K562 (cell line): Measurements from ENCODE around the gene PGF. TPM values are rescaled to one million over a fixed set of nuclear protein-coding genes. Genes with fewer than 3 reads are reported as not detected.

Experiments
- BHLHE40 ChIP-seq: IDR thresholded peaks from 2 replicates; pipeline ENCODE4 v1.6.1; 2011; ENCODE audit warnings: low read length, improper control_type of control experiment
- CCAR2 ChIP-seq: fragments of 200-400 bp; formaldehyde crosslinking; IDR thresholded peaks from 2 replicates; pipeline ENCODE4 v1.6.1; 2017; ENCODE audit warnings: mild to moderate bottlenecking, low read depth, low read length
- CREBBP ChIP-seq: IDR thresholded peaks from one replicate; pipeline ENCODE4 v1.6.1; 2012; ENCODE audit warnings: low read depth, mild to moderate bottlenecking, control low read depth, inconsistent platforms, low read length
- ELF1 ChIP-seq: fragments of 200-800 bp; sonication (Bioruptor generic); IDR thresholded peaks from 2 replicates; pipeline ENCODE4 v1.6.1; 2016; ENCODE audit warnings: missing genetic modification characterization, missing compliant biosample characterization
- IFI16 ChIP-seq: fragments of 250-450 bp; sonication (Bioruptor Pico); IDR thresholded peaks from 2 replicates; pipeline ENCODE4 v2.1.2; 2022; ENCODE audit warnings: mild to moderate bottlenecking, inconsistent platforms
- NR2C1 ChIP-seq, 2 experiments: fragments of 450-650 bp; IDR thresholded peaks; 2 replicates each; pipeline ENCODE4 v1.6.1; 2017; ENCODE audit warnings: mild to moderate bottlenecking in 2 of 2, antibody characterized with exemption in 1 of 2, inconsistent platforms in 1 of 2, missing compliant biosample characterization in 1 of 2, missing genetic modification characterization in 1 of 2
- RB1 ChIP-seq: fragments of 450-650 bp; IDR thresholded peaks from 2 replicates; pipeline ENCODE4 v1.6.1; 2017; ENCODE audit warnings: low read depth, mild to moderate bottlenecking
- RNF219 ChIP-seq: fragments of 250-450 bp; sonication (Bioruptor Pico); IDR thresholded peaks from 2 replicates; pipeline ENCODE4 v1.5.0; 2022; ENCODE audit warnings: mild to moderate bottlenecking
- ZBTB8A ChIP-seq: fragments of 450-650 bp; IDR thresholded peaks from 2 replicates; pipeline ENCODE4 v1.6.1; 2018; ENCODE audit warnings: mild to moderate bottlenecking, moderate library complexity; ENCODE audit not compliant: partially characterized antibody
- ZNF280A ChIP-seq: fragments of 450-650 bp; IDR thresholded peaks from 2 replicates; pipeline ENCODE4 v1.6.1; 2018; ENCODE audit warnings: mild to moderate bottlenecking, low read depth; ENCODE audit not compliant: partially characterized antibody
- ZNF436 ChIP-seq: fragments of 250-450, 450-650 bp; sonication (Bioruptor Pico); formaldehyde crosslinking; IDR thresholded peaks from 2 replicates; pipeline ENCODE4 v1.7.0; 2020; ENCODE audit warnings: mild to moderate bottlenecking
- polyA plus RNA-seq, 8 experiments: library from polyadenylated mRNA; depleted of rRNA in 4 of 8; stranded (reverse) in 5 of 8; unstranded in 3 of 8; fragments of >200 nt; fragmentation: Nextera tagmentation in 2 of 8; fragmentation: Illumina TruSeq in 1 of 8; extraction: Ambion mirVana in 2 of 8; extraction: Trizol in 1 of 8; gene quantifications; 2 replicates each; pipeline versions ENCODE4 v1.2.1 to v1.2.3, GENCODE V29; 2011 to 2014; ENCODE audit warnings: inconsistent platforms in 1 of 8, missing spikeins in 1 of 8
- total RNA-seq, 7 experiments: library from RNA; depleted of rRNA in 6 of 7; stranded (reverse); fragments of >200 nt in 6 of 7; fragmentation: Illumina TruSeq in 2 of 7; extraction: Trizol in 2 of 7; gene quantifications; 2 replicates each; pipeline versions ENCODE4 v1.2.1 to v1.2.3, GENCODE V29; 2011 to 2021; ENCODE audit warnings: low replicate concordance in 1 of 7
- TF ChIP-seq, protein P1 (sequence below), 3 experiments: fragments of 200-800 bp in 1 of 3; fragments of 250-450 bp in 1 of 3; fragments of 450-650 bp in 1 of 3; sonication (Bioruptor Pico) in 1 of 3; sonication (Bioruptor generic) in 1 of 3; formaldehyde crosslinking in 1 of 3; IDR thresholded peaks; 2 replicates each; pipeline versions ENCODE4 v1.6.1 to v1.8.0; 2016 to 2022; ENCODE audit warnings: mild to moderate bottlenecking in 2 of 3, missing genetic modification characterization in 2 of 3, missing compliant biosample characterization in 1 of 3, moderate library complexity in 1 of 3
- TF ChIP-seq, protein P2 (sequence below), 2 experiments: fragments of 200-800 bp in 1 of 2; sonication (Bioruptor generic) in 1 of 2; sonication (generic) in 1 of 2; formaldehyde crosslinking in 1 of 2; IDR thresholded peaks in 1 of 2; conservative IDR thresholded peaks in 1 of 2; 2 replicates each; pipeline versions ENCODE4 v1.5.0 to v1.6.1; 2016 to 2020; ENCODE audit warnings: missing compliant biosample characterization in 1 of 2, missing genetic modification characterization in 1 of 2, missing genetic modification reagents in 1 of 2

Gene PGF
- total and polyA plus RNA-seq, 9 of the 15 experiments (the other 6 are each of a cell fraction or from before 2014, with no cell fraction given) = 0.04 to 0.44 (median 0.18) TPM

DNA sequence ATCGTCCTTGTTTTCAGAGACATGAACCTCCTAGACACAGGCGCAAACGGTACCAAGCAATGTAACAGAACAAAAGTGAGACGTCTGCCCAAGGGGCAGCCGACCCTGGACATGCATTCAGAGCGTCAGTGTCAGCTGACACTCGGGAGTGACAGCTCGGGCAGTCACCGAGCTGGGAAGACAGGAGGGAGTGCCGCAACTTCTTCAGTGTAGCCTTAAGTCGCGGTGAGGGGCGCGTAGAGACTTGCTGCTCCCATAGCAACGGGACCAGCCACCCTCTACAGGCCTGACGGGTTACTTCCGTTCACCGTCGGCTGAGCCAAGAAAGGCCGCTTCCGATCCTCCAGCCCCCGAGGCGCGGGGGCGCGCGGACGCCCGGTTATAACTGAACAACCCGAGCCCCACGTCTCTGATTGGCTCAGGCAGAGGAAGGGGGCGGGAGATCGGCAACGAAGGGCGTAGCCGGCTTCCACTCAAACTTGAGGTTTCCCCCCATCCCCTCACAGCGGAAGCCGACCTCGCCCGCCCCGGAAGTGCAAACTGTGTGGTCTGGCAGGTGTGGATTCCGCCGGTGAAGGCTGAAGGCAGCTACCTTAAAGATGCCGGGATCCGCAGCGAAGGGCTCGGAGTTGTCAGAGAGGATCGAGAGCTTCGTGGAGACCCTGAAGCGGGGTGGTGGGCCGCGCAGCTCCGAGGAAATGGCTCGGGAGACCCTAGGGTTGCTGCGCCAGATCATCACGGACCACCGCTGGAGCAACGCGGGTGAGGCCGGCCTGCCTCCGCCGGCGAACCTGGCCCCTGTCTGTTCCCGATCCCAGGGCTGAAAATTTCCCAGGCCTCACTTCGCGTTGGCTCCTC is 47.2 kb upstream of the PGF start, which contains the start of gene EIF2B2 (continued):
- TF ChIP-seq, protein P1, sequence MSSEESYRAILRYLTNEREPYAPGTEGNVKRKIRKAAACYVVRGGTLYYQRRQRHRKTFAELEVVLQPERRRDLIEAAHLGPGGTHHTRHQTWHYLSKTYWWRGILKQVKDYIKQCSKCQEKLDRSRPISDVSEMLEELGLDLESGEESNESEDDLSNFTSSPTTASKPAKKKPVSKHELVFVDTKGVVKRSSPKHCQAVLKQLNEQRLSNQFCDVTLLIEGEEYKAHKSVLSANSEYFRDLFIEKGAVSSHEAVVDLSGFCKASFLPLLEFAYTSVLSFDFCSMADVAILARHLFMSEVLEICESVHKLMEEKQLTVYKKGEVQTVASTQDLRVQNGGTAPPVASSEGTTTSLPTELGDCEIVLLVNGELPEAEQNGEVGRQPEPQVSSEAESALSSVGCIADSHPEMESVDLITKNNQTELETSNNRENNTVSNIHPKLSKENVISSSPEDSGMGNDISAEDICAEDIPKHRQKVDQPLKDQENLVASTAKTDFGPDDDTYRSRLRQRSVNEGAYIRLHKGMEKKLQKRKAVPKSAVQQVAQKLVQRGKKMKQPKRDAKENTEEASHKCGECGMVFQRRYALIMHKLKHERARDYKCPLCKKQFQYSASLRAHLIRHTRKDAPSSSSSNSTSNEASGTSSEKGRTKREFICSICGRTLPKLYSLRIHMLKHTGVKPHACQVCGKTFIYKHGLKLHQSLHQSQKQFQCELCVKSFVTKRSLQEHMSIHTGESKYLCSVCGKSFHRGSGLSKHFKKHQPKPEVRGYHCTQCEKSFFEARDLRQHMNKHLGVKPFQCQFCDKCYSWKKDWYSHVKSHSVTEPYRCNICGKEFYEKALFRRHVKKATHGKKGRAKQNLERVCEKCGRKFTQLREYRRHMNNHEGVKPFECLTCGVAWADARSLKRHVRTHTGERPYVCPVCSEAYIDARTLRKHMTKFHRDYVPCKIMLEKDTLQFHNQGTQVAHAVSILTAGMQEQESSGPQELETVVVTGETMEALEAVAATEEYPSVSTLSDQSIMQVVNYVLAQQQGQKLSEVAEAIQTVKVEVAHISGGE (CRISPR knock-in tag; IDR thresholded peaks at IDR 0.05) = peak in 1 of 3 experiments; percentile 84; a peak in 3 of 6 replicates
- no peak for TF ChIP-seq ZBTB8A
- TF ChIP-seq RNF219 = no peak
- TF ChIP-seq ELF1 (tag) = peak; percentile 51; the same call in 1 of the 2 replicates
- peak; percentile 98 for TF ChIP-seq NR2C1 (IDR thresholded peaks at IDR 0.05)
- TF ChIP-seq NR2C1 (tag; IDR thresholded peaks at IDR 0.05) = peak; percentile 98
- TF ChIP-seq RB1 = no peak
- no peak for TF ChIP-seq CCAR2
- TF ChIP-seq IFI16 (CRISPR knock-in tag) = no peak
- no peak for TF ChIP-seq CREBBP
- TF ChIP-seq, protein P2, sequence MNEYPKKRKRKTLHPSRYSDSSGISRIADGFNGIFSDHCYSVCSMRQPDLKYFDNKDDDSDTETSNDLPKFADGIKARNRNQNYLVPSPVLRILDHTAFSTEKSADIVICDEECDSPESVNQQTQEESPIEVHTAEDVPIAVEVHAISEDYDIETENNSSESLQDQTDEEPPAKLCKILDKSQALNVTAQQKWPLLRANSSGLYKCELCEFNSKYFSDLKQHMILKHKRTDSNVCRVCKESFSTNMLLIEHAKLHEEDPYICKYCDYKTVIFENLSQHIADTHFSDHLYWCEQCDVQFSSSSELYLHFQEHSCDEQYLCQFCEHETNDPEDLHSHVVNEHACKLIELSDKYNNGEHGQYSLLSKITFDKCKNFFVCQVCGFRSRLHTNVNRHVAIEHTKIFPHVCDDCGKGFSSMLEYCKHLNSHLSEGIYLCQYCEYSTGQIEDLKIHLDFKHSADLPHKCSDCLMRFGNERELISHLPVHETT (CRISPR knock-in tag; conservative IDR thresholded peaks at IDR 0.05 in 1 of 2, IDR thresholded peaks at IDR 0.05 in 1 of 2) = peak in 1 of 2 experiments; percentile 83; a peak in 2 of 4 replicates
- no peak; the same call in 1 of the 2 replicates for TF ChIP-seq BHLHE40
- no peak for TF ChIP-seq ZNF436 (CRISPR knock-in tag)
- TF ChIP-seq ZNF280A = no peak
